Dedifferentiated amniotic fluid mesenchymal stem cell (primary cell): ENCODE measurements around the gene XPNPEP2.
A peak's percentile ranks its signal among the peaks of the same experiment; 100 is the strongest.

Experiments
- DNase-seq: peaks from one replicate; pipeline ENCODE4 v3.0.0-alpha.2; 2016; ENCODE audit errors: extremely low spot score

The XPNPEP2 gene

DNA sequence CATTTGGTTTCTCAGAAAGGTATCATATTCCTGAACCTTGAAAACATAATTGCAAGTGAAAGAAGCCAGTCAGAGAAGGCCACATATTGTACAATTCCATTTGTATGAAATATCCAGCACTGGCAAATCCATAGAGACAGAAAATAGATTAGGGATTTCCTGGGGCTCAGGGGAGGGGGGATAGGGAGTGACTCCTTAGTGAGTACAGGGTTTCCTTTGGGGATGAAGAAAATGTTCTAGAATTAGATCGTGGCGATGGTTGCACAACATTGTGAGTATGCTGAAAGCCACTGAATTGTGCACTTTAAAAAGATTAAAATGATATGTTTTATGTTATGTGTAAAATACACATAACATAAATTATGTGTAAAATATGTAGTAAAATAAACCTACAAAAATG, 10.3 kb downstream of the XPNPEP2 start:
- no peak for DNase-seq

DNA sequence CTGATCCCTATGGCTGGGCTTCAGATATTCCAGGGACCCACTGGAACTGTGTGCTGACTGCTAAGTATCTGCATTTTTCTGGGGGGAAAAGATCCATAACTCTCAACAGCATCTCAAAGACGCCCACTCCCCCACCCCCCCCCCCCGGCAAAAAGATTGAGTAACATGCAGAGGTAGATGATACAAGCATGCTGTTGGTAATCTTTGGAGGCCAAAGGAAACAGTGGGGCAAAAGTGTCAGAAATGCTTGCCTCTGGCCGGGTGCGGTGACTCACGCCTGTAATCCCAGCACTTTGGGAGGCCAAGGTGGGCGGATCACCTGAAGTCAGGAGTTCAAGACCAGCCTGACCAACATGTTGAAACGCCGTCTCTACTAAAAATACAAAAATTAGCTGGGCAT, 12.2 kb downstream of the XPNPEP2 start:
- no peak for DNase-seq

DNA sequence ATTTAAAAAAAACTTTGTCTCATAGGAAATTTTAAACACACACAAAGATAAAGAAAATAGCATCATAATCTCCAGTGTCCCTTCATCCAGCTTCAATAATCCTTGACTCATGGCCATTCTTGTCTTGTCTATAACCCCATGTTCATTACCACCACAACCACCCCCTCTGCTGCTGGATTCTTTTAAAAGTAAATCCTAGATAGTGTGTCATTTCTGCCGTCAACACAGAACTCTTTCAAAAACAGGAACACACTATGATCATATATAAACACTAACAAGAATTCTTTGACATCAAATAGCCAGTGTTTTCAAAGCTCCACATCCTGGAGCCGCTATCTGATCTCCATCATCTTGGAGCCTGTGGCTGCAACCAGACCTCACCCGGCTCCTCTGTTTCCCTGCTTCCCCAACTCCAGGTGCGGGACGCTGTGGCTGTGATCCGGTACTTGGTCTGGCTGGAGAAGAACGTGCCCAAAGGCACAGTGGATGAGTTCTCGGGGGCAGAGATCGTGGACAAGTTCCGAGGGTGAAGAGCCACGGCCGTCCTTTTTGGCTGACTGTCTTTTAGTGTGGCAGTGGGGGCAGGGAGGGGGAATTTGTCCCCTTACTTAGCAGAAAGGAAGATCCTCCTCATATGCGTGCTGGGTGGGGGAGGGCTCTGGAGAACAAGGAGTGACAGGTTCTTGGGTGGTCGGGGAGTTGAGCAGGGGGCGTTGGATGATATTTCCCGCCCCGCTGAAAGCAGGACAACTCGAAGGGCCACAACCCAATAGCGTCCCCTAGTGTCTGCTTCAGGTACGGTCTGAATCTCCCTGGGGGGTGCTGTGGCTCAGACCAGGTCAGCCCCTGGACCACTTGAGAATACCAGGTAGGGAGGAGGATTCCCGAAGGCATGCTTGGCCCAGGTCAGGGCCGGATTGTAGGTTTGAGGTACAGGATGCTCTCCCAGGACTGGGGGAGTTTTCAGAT, 15.6 kb downstream of the XPNPEP2 start:
- DNase-seq = no peak

DNA sequence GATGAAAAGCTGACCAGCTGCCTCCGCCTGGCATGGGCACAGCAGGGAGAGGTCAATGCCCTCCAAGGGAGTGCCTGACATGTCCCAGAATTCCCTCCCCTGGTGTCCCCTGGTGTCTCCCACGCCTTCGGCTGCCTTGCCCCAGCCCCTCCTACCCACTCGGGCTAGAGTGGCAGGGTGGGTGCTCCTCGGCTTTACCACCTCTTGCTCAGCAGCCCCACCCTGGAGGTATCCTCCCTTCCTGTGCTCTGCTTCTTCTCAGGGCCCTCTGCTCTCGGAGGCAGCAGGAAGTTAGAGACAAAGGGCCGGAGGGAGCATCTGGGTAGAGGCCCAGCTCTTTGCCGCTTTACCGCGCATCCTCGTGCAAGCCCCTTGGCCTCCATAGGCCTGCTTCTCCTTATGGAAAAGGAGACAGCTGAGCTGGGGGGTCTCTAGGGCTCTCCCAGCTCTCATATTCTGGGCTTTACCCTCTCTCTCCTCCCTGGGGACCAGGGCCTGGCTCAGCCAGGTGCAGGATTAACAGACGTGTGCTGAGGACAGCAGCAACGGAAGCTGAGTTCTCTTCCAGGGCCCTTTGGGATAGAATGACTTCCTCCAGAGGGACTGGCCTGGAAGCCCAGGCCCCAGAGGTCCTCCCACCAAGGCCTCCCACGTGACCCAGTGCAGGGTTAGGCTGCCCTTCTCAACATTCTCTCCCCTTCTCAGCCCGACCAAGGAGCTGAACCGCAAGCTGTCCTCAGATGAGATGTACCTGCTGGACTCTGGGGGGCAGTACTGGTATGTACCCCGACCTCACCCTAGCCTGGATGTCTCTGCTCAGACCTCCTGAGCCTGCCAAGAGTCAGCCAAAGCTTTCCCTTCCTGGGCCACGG, 17.2 kb downstream of the XPNPEP2 start:
- DNase-seq = no peak

DNA sequence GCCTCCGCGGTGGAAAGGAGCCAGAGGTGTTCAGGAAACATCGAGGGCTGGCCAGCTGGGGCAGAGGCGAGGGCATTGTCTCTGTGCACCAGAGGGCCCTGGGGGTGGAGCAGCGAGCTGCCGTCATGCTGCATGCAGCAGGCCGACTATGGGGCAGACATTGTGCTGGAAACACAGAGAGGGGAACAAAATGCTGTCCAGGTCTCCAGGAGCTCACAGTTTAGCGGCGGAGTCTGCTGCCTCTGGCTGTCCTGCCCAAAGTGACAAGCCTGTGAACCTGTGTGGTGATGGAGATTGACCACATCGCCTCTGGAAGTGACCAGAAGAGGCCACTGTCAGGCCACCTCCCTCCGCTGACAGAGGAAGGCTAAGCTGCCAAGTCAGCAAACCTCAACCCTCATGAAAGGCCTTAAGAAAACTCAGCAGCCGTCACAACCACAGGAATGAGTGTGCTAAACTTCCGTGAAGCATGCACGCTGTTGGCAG, 20.8 kb downstream of the XPNPEP2 start:
- peak; percentile 34 for DNase-seq

DNA sequence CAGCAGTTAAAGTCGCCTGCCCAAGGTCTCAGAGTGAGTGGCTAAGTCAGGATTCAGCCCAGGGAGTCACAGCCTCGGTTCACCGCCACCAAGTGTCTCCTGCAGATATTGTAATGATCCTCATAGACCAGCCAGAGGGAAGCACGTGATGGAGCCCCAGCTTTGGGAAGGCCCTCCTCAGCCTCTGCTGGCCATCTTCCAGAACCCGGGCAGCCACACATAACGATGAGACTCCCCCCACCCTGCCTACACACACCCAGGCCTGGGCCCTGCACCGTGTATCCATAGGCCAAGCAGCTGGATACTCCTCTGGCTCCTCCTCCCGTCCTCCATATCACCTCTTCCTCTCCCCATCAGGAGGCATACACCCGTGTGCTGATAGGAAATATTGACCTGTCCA, 21.4 kb downstream of the XPNPEP2 start:
- DNase-seq = no peak

DNA sequence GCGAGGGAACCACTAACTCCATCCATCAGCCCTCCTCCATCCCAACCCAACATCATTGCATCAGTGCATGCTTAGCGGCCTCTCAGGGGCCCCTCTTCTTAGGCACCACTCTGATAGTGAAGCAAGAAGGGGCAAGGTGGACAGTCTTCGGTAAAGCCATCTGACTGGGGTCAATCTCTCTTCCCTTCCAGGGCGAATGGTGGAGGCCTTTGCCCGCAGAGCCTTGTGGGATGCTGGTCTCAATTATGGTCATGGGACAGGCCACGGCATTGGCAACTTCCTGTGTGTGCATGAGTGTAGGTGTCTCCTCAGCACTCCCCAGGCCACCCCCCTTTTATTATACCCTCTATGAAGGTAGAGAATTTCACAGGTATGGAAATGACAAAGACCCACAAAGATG, 22.2 kb downstream of the XPNPEP2 start:
- no peak for DNase-seq

DNA sequence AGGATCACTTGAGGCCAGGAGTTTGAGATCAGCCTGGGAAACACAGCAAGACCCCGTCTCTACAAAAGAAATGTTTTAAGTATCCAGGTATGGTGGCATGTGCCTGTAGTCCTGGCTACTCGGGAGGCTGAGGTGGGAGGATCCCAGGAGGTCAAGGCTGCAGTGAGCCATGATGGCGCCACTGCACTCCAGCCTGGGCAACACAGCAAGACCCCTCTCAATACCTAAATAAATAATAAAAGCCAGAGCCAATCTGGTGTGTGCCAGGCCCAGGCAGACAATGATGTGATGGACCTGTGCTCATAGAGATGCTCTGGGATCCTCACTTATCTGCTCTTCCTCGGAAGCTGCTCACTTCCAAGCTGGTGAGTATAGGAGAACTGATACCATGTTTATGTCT, 22.8 kb downstream of the XPNPEP2 start:
- no peak for DNase-seq

DNA sequence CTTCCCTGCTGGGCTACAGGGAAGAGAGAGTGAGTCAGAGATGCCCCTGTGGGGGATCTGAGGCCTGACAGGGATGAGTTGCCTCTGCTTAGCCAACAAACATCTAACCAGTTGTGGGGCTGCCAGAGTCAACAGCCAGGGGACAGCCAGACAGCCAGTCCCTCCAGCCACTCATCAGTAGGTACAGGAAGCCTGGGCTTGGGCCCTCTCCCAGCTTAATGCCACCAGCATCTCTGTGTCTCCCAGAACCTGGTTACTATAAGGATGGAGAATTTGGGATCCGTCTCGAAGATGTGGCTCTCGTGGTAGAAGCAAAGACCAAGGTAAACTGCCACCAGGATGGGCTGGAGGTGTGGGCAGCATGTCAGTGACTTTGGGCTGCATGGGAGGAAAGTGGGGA, 23.7 kb downstream of the XPNPEP2 start:
- DNase-seq = no peak

DNA sequence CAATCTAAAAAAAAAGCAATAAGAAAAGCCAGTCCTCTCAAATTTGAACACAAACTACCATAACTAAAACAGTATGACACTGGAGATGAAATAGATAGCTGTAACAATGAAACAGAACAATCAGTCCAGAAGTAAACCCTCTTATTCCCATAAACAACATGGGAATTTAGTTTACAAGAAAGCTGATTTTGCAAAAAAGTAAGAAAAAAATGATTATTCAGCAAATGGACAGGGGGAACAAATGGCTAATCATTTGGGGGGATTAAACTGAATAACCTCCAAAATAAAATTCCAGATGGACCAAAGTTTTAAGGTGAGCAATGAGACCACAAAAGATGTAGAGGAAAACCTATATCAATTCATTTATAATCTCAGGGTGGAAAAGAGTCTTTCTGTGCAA, 24.9 kb downstream of the XPNPEP2 start:
- no peak for DNase-seq

DNA sequence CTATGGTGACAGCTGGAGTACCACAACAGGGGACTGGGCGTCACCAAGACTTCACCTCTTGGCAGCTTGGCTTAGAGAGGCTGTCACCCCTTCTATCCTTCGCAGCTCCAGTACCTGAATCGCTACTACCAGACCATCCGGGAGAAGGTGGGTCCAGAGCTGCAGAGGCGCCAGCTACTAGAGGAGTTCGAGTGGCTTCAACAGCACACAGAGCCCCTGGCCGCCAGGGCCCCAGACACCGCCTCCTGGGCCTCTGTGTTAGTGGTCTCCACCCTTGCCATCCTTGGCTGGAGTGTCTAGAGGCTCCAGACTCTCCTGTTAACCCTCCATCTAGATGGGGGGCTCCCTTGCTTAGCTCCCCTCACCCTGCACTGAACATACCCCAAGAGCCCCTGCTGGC, 29.4 kb downstream of the XPNPEP2 start:
- no peak for DNase-seq

DNA sequence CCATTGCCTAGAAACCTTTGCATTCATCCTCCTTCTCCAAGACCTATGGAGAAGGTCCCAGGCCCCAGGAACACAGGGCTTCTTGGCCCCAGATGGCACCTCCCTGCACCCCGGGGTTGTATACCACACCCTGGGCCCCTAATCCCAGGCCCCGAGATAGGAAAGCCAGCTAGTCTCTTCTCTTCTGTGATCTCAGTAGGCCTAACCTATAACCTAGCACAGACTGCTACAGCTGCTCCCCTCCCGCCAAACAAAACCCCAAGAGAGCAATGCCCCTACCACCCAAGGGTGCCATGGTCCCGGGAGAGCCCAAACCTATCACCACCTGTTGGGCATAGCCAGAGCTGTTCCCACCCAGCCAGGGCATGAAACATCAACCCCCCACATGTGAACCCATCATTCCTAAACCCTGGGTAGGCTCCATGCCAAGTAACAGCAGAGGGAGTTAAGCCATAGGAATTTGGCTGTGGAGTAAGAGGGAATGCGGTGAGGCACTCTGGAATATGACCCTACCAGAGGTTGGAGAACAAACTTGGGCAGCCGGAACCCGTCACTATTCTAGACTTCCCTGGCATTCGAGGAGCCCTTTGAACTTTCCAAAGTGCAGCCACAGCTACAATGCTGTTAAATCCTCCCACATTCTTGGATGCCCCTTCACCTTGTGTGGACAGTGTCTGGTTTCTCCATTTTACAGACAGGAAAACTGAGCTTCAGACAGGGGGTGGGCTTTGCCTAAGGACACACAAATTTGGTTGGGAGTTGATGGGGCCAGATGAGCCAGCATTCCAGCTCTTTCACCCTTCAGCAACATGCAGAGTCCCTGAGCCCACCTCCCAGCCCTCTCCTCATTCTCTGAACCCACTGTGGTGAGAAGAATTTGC, 30.0 kb downstream of the XPNPEP2 start:
- DNase-seq = no peak

DNA sequence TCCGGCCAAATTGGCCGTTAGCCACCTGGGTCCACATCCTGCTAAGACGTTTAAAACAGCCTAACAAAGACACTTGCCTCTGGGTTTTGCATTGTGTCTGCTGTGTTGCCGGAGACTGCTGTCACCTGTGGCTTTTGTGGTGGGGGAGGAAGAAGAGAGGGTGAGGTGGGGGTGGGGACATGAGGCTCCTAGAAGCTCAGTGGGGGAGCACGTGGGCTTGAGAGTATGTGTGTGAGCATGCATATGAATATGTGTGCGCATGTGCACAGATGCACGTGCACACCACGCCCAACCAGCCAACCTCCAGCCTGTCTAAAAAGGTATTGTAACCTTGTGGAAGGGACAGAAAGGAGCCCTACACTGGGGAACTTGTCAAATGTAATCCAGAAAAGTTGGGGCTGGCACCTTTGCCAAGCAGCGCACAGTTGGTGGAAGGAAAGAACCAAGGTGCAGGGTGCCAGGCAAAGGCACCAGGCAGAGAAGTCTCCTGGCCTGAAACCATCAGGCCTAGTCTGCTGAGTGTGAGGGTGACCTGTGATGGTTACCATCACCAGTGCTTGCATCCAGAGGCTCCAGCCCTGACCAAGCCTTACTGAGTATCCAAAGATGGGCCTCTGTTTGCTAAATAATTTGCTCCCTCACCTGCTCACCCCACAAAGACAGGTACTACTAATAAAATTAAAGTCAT, 30.8 kb downstream of the XPNPEP2 start:
- DNase-seq = no peak

DNA sequence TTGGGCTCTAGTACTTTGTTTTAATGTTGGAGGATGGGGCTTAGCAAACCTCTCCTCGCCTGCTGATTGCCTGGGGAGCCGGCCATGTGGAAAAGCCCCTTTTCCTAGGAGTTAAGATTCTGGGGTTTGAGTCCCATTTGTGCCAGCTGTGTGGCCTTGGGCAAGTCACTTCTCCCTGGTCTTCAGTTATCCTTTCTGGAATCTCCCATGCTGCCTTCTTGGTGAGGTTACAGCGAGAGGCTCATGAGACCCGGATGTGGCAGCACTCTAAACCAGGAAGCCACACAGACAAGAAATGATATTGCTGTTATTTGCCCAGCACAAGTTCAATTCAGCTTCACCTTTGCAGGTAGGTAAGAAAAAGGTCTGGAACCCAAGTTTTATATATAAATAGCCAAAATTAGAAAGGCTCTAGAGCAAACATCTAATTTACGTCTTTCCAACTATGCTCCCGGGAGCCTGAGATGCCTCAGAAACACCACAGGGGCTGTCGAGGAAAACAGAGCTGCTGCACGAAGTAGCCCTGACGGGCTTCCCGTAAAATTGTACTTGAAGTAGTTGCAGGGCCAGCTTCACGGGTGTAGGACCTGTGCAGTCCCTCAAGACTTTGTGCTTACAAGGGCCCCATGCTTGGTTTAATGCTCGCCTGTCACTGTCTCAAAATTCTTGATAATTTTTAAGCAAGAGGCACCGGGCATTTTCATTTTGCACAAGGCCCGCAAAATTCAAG, 32.7 kb downstream of the XPNPEP2 start:
- no peak for DNase-seq

DNA sequence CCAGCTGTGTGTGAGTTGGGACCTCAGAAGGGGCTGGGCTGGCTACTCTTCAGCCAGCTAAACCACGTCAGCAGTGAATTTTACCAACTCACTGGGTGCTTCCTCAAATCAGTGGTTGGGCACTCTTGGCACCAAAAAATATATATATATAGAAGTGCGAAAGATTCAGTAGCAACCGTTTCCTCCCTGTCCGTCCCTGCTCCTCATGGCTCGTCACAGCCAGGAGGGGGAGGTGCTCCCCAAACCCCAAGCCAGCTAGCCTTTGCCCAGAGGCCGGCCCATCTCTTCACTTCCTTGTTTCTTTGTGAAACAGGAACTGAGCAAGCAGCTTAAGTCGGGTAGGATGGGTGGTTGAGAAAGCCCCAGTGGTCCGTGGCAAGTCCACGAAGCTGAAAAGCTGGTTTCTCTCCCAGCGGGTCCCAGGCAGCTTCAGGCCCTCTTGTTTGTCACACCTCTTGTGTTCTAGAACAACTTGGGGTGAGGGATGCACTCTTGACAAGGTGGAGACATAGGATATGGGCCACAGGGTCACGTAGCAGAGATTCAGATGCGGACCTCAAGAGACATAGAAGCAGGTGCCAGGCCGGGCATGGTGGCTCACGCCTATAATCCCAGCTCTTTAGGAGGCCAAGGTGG, 34.1 kb downstream of the XPNPEP2 start:
- no peak for DNase-seq

DNA sequence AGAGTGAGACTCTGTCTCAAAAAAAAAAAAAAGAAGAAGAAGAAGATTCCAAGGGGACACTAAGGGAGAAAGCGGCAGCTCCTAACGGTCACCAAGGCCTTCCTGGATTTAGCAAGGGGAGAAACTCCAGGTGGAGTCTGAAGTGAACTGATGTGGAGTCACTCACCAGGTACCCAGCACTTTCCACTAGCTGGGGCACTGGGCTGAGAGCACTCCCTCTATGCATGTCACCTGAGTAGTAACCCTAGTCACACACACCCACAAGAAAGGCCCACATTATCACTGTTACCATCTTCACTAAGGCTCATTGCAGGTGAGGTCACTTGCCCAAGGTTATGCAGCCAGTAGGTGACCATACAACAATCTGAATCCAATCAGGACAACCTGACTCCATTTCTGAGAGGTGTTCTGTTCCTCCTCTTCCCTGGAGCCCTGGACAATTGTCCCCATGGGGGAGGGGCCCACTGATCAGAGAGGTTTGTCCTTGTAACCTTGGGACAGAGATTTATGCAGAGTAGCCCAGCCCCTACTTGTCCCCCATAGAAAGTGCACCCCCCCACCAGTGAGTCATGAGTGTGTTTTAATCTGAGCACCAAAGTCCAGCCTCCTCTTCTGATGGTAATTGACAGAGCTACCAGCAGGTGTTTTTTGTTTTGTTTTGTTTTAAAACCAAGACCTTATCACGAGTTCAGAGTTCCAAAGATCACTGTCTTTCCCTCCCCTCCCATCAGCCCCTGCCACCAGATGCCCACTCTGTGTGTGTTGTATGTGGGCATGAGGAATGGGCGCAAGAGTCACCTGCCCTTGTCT, 35.1 kb downstream of the XPNPEP2 start:
- DNase-seq = no peak

DNA sequence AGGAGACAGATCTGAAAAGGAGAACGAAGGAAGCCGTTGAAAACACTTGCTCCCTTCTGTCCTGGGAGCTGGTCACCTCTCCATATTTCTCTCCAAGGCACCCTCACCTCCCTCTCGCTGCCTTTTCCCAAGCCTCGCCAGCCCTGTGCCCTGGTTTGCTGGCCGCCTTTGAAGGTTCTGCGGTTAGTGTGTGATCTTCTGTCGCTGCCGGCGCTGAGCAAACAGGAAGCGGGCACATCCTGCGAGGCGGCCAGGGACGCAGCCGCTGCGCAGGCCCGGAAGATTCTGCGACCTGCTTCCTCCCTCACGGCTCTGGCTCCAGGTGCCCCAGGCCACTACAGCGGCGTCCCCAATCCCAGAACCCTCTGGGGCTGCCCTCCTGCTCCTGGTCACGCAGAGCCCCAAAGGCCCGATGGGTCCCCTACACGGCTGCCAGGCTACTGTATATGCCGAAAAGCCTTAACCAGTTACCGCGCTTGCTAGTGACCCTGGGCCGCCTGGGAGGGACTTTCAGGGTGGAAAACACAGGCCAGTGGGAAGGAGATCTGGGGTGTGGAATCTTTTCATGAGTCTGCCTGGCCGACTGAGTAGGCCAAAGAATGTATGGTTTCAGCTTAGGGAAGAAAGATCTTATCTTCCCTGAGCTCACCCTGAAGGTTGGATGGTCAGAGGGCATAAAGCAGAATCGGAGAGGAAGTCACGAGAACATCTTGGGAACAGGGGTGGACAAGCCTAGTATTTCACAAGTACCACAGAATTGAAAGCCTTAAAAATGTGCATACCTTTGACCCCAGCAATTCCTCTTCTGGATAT, 38.6 kb downstream of the XPNPEP2 start:
- DNase-seq = no peak

DNA sequence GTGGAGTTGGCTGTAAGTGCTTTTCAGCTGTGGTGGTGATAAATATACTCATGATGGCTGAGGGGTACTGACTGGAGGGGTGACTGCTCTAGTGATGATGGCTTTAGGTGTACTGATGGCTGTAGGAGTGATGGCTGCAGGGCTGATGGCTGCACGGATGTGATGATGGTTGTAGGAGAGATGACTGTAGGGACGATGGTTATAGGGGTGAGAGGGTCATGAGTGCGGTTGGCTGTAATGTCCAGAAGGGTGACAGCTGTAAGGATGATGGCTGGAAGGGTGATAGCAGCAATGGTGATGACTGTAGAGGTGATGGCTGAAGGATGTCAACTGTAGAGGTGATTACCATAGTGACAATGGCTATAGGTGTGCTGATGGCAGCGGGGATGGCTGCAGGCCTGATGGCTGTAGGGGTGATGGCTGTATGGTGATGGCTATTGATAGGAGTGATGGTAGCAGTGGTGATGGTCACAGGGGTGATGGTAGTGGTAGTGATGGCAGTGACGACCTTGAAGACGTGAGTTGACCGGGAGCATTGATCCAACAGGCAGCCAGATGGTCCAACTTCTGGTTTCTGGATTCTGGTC, 40.4 kb downstream of the XPNPEP2 start:
- DNase-seq = no peak
